Measurements from ENCODE around the gene CCDC78.

DNA sequence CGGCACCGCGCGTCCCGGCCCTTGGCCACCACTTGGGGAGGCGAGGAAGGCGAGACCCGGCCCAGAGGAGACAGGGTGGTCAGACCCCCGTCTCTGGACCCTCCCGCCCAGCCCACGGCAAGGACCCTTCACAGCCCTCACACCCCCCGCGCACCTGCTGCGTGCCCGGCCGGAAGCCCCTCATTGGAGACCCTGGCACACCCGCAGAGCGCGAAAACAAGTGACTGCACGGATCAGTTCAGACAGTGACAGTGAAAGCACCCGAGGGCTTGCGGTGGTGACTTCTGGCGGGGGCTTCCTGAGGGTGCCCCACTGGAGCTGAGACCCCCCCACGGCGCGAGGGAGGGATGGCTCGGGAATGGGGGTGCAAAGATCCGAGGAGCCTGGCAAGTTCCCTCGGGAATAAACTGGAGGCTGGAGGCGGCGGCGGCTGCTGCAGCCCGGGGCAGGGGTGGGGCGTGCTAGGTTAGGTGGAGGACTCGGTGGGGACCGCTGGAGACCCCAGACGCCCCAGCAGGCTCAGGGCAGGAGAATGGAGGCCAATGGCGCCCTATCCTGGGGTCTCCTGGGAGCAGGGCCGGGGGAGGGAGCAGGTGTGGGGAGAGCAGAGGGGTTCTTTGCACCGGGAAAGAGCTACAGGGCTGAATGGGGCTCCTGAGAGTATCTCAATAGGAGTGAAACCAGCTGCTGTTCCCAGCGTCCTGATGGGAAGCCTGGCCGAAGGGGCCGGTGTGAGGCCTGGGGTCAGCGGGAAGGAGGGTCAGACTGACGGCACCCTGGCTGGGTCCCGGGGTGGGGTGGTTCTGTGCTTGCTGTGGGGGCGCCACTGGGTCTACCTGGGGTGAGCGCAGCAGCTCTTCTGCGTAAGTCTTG, 19.8 kb downstream of the CCDC78 start:
- TF ChIP-seq, protein P1, sequence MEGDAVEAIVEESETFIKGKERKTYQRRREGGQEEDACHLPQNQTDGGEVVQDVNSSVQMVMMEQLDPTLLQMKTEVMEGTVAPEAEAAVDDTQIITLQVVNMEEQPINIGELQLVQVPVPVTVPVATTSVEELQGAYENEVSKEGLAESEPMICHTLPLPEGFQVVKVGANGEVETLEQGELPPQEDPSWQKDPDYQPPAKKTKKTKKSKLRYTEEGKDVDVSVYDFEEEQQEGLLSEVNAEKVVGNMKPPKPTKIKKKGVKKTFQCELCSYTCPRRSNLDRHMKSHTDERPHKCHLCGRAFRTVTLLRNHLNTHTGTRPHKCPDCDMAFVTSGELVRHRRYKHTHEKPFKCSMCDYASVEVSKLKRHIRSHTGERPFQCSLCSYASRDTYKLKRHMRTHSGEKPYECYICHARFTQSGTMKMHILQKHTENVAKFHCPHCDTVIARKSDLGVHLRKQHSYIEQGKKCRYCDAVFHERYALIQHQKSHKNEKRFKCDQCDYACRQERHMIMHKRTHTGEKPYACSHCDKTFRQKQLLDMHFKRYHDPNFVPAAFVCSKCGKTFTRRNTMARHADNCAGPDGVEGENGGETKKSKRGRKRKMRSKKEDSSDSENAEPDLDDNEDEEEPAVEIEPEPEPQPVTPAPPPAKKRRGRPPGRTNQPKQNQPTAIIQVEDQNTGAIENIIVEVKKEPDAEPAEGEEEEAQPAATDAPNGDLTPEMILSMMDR (IDR thresholded peaks at IDR 0.05; ENCODE audit: insufficient read depth, low read length, poor library complexity, severe bottlenecking), result no peak
- no peak for TF ChIP-seq EZH2phosphoT487 (conservative IDR thresholded peaks at IDR 0.05; ENCODE audit: low read length)
